Fibroblast of peridontal ligament (primary cell): ENCODE data around the gene C20orf204.

Experiments used
- DNase-seq: peaks from one replicate; pipeline ENCODE4 v3.0.0-alpha.2; 2010; ENCODE audit errors: extremely low read depth

C20orf204 gene

GRCh38 chr20:64027981-64028685, 7.8 kb upstream of the C20orf204 start:
- DNase-seq: no peak

DNA sequence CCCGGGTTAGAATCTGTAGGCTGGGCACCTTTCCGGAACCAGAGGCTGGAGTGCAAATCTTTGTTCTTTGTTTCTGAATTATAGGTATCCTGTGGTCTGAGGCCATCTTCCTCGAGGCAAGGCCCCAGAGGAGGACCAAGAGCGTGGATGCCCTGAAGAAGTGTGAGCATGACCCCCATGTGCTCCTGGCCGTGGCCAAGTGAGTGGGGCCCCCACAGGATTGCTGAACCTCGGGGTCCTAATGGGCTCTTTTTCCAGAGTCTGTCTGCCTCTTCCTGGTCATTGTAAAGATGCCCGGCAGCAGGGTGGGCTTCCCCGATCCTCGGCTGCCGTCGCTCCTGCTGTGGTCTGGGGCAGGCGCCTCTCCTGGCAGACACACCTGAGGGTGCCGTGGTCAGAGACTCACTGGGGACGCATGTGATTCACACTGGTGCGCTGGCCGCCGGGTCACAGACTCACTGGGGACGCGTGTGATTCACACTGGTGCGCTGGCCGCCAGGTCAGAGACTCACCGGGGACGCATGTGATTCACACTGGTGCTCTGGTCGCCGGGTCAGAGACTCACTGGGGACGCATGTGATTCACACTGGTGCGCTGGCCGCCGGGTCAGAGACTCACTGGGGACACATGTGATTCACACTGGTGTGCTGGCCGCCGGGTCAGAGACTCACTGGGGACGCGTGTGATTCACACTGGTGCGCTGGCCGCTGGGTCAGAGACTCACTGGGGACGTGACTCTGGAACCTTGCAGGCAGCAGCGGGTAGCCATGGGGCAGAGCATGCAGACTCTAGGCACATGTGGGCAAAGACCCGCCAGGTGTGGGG, 6.5 kb upstream of the C20orf204 start:
- no peak for DNase-seq

DNA sequence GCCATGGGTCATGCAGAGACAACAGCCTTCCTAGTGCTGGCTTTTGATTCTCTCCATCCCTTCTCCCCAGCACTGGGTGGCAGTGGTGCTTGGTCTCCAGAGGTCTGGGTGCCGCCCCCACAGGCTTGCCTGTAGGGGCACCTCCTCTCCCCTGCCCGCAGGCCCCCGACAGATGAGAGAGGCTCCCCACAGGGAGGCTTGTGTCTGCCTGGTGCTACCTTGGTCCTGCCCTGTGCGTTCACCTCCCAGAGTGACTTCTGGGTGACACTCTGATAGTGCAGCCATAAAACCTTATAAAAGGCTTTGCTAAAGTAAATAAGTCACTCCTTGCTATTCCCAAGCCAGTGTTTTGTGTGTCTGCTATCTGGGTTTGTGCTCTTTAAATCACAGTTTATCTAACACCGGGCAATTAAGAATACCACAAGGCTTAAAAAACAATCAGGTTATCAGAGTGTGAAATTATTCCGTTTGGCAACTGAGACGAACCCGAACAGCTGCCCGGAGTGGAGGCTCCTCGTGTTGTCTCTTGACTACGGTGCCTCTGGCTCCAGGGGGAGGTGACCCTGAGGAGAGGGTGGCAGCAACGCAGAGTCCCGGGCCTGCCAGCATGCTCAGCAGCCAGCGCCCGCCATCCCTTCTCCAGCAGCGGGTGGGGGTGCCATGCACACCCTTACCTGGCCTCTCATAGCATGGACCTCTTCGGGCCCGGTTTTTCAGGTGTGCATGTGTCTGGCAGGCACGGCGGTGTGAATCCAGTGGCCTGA, 5.4 kb upstream of the C20orf204 start:
- DNase-seq: no peak

DNA sequence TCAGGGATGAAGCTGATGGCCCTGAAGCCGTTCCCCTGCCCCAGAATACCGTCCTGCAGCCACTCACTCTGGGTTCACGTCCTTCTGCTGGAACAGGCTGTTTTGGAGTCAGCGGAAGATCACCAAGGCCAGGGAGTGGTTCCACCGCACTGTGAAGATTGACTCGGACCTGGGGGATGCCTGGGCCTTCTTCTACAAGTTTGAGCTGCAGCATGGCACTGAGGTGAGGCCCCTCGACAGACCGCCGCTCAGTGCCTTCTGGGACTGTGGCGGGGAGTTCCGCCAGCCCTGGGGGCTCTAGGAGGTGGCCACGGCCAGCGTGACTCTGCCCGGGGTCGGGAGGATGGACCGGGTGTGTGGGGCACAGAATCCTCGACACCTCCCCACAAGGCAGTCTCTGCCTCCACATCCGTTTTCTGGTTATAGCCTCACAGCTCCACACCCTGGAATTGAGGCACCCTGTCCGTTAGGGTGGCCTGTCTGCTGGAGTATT, 4.1 kb upstream of the C20orf204 start:
- no peak for DNase-seq

- DNase-seq: no peak
Measured at GRCh38 chr20:64032706-64033624, 3.0 kb upstream of the C20orf204 start.

GRCh38 chr20:64033981-64034493, 1.9 kb upstream of the C20orf204 start:
- no peak for DNase-seq

GRCh38 chr20:64035066-64035932, 683 bp upstream of the C20orf204 start:
- DNase-seq: no peak

- no peak for DNase-seq
Measured at GRCh38 chr20:64036346-64037198, 590 bp downstream of the C20orf204 start.

GRCh38 chr20:64037199-64037497, 1.2 kb downstream of the C20orf204 start:
- no peak for DNase-seq

DNA sequence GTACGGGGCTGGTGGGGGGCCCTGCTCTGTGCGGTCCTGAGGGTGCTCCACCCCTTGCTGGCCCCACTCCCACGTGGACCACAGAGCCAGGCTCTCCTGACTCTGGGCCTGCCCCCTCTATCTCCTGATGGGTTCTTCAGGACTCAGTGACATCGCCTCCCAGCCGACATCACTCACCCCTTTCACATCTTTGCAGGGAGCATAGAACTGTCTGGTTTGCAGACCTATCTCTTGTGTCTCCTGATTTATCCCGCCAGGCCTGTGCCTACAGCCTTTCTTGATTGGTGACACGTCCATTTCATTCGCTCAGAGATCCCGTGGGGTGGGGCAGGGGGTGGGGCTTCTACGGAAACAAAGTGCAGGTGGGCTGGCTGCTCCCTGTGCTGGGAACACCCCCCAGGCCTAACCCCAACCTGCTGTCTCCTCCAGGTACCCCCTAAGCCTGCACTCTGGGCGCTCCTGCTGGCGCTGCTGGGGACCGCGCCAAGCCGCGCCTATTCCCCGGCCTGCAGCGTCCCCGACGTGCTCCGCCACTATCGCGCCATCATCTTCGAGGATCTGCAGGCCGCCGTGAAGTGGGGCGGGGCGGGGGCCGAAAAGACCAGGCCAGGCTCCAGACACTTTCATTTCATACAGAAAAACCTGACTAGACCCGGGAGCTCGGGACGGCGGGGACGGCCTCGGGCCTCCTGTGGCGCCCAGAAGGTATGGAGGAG, 1.7 kb downstream of the C20orf204 start:
- DNase-seq: no peak

- no peak for DNase-seq
Measured at GRCh38 chr20:64038224-64038564, 2.2 kb downstream of the C20orf204 start.

DNA sequence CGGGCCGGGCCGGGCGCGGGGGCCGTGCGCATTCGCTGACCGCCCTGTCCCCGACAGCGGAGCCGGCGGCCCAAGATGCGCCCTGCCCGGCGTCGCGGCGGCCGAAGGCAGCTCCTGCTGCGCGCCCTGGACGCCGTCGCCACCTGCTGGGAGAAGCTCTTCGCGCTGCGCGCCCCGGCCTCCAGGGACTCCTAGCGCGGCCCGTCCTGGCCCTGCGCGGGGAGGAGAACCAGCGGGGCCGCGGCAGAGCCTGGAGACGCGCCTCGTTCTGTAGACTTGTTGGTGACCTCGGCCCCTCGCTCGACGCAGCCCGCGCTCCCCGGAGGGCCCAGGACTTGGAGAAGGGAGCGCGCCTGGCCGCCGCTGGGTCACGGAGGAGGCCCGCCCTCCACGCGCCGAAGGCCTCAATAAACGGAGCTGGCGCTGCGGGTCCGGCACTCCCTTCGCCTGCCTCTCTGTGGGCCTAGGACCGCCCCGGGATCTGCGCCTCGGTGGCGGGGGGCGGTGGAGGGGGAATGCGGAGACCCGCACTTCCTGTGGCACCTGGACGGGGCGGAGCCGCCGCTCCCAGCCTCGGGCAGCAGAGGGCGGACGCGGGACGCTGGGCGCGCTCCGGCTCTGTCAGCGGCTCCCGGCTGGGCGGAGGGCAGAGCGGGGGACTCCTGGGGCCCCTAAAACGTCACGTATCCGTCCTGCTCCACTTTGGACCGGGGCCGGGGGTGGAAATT, 2.7 kb downstream of the C20orf204 start:
- no peak for DNase-seq

DNA sequence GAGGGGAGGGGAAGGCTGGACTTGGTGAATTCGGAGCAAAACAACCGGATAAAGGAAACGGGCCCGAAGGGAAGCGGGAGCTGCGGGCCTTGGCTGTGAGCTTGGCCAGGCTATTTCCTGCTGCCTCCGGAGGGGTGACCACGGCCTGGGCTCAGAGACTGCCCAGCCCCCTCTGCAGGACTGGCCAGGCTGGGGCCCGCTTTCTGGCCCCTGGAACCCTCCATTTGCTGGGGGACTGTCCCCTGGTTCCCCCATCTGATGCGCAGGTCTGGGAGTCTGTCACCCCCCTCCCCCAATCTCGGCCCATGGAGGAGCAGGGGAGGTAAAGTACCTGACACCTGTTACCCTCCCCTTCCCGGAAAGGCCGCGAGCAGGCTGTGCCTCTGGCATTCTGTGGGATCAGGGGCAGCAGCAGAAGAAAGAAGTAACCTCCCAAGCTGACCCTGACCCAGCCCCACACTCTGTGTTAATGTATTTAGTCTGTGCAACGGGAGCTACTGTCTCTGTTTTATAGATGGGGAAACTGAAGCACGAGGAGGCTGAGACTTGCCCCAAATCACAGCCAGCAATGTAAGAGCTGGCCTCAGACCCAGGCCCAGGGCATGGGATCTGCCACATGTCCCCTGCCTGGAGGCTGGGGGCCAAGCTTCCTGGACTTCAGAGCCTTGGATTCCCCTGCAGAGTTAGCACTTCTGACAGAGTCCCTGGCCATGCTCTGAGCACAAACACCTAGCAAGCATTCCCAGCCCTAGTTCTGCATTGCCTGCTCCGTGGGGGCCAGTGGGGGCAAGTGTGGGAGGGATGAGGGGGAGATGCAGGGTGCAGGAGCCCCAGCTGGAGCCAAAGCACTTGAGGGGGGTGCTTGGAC, 3.5 kb downstream of the C20orf204 start:
- no peak for DNase-seq

- no peak for DNase-seq
Measured at GRCh38 chr20:64040231-64041039, 4.5 kb downstream of the C20orf204 start.

DNA sequence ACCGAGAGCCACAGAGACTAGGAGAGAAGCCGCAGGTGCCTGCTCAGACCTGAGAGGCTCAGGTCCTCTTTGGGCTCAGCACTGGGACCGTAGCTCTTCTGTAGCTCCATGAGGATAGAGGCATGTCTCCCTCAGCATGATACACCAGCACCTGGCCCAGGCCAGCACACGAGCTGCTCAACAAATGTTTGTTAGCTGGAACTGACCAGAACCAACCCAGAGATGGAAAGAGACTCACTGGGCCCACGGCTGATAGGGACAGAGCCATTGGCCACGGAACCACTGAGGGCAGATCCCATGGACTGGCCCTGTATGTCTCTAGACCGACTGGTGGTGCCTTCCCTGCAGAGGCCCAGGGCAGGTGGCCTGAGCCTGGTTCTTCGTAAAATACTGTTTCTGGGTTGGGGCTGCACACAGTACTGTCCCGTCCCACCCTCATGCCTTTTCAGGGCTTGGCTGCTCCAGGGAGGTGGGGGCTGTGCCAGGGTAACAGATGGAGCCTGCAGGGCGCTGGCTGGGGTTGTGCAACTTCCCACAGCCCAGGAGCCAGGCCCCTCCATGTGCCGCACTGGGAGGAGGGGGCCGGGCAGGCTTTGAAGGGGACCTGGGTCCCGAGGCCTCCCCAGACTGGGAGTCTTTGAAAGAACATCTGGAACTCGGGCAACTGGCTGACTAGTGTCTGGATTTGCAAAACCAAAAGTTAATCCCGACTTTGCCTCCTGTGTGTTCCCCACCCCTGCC, 5.2 kb downstream of the C20orf204 start:
- no peak for DNase-seq

- DNase-seq: no peak
Measured at GRCh38 chr20:64041781-64042053, 5.7 kb downstream of the C20orf204 start.
